Neutrophil (primary cell): ENCODE measurements around the gene CCDC93.

Experiments
- H3K27ac ChIP-seq: fragments of 200-600 bp; sonication (generic); 2 replicates; pipeline ENCODE4 v1.5.1; 2016; ENCODE audit warnings: mild to moderate bottlenecking, moderate library complexity
- H3K27me3 ChIP-seq: fragments of 200-600 bp; sonication (generic); 2 replicates; pipeline ENCODE4 v1.6.0; 2016; ENCODE audit warnings: mild to moderate bottlenecking
- H3K36me3 ChIP-seq: fragments of 200-600 bp; sonication (generic); 2 replicates; pipeline ENCODE4 v1.5.1; 2017
- H3K4me1 ChIP-seq, 2 experiments: fragments of 200-600 bp in 1 of 2; sonication (generic) in 1 of 2; 1 replicate in 1 of 2; 2 replicates in 1 of 2; pipeline versions ENCODE4 v1.5.1 to v1.6.1; 2013 to 2016; ENCODE audit warnings: low read depth in 1 of 2, low read length in 1 of 2, mild to moderate bottlenecking in 1 of 2, moderate library complexity in 1 of 2; ENCODE audit not compliant: control insufficient read depth in 1 of 2, insufficient read depth in 1 of 2
- H3K4me3 ChIP-seq, 2 experiments: fragments of 200-600 bp in 1 of 2; sonication (generic) in 1 of 2; 1 replicate in 1 of 2; 2 replicates in 1 of 2; pipeline ENCODE4 v1.5.1; 2013 to 2016; ENCODE audit warnings: low read depth in 1 of 2, low read length in 1 of 2, mild to moderate bottlenecking in 1 of 2, moderate library complexity in 1 of 2
- H3K9me3 ChIP-seq: fragments of 200-600 bp; sonication (generic); 2 replicates; pipeline ENCODE4 v1.5.1; 2016
- TF ChIP-seq, protein P1 (sequence below): fragments of 200-600 bp; sonication (generic); IDR thresholded peaks from 2 replicates; pipeline ENCODE4 v1.5.1; 2016; ENCODE audit warnings: antibody characterized with exemption

The CCDC93 gene

DNA sequence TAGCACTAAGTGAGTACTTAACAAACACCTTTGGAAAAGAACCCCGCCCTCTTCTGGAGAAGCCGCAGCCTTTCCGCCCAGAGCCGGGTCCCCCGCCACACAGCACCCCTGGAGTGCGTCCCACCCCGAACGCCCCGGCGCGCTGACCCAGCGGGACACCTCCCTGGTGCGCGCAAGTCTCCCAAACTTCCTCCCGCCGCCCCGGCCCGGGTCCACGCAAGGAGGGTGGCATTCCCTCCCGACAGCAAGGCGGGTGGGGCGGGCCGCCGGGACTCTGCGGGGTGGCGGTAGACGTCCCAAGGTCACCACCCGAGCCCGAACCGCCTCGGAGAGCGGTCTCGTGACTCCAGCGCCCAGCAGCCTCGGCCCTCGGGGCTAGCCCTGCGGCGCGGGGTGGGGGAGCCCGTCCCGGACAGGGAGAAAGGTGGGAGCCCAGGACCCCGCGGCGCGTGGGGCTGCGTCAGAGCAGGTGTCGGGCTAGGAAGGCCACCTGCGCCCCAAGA lies 598 bp downstream of the CCDC93 start:
- Histone ChIP-seq H3K27ac (peak overlapping the region; percentile 95), H3K9me3 (no peaks in the 10 kb centered on the region), H3K4me3 (peak overlapping the region; percentile 63 to 97), H3K36me3 (peaks cover 5% of the 10 kb centered on the region), H3K4me1 (peaks cover 44 to 47% of the 10 kb centered on the region in 2 experiments), H3K27me3 (no peaks in the 10 kb centered on the region)
- TF ChIP-seq, protein P1, sequence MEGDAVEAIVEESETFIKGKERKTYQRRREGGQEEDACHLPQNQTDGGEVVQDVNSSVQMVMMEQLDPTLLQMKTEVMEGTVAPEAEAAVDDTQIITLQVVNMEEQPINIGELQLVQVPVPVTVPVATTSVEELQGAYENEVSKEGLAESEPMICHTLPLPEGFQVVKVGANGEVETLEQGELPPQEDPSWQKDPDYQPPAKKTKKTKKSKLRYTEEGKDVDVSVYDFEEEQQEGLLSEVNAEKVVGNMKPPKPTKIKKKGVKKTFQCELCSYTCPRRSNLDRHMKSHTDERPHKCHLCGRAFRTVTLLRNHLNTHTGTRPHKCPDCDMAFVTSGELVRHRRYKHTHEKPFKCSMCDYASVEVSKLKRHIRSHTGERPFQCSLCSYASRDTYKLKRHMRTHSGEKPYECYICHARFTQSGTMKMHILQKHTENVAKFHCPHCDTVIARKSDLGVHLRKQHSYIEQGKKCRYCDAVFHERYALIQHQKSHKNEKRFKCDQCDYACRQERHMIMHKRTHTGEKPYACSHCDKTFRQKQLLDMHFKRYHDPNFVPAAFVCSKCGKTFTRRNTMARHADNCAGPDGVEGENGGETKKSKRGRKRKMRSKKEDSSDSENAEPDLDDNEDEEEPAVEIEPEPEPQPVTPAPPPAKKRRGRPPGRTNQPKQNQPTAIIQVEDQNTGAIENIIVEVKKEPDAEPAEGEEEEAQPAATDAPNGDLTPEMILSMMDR: no peak

DNA sequence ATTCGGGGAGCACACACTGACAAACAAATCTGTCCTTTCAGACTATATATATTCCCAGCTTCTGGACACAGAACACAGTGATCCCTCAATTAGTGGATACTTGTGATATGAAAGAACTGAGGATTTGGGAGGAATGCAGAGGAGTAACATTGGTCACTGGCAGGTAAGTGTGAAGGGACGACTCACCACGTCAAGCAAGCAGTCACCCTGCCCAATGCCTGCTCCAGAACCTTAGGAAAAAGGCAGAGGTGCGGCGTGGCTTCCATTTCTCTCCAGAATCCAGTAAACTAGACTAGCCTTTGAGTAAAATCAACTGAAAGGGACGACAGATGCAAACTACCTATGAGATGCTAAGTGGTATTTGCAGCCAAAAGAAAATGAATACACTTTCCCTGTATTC lies 1.1 kb downstream of the CCDC93 start:
- TF ChIP-seq, protein P1: no peak
- peaks cover 44 to 47% of the 10 kb centered on the region in 2 experiments for H3K4me1 ChIP-seq
- H3K27ac ChIP-seq: peak overlapping the region; percentile 95

DNA sequence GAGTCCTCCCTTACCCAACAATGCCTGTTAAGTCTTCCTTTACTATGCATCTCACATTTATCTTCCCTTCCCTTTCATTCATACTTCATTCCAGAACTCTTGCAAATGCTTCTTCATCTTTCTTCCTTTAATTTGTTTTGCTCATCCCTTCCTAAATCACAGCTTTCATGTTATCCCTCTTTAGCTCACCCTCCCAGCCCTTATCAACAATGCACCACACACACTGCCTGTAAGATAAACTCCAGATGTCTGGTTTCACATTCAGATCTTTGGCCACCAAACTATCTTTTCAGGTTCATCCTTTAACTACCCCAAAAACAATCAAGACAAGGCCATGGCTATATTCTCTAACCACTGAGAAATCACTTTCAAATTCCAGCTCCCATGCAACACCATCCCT lies 3.4 kb downstream of the CCDC93 start:
- H3K9me3 ChIP-seq: no peaks in the 10 kb centered on the region
- H3K27me3 ChIP-seq: no peaks in the 10 kb centered on the region
- H3K4me1 ChIP-seq: peaks cover 27% of the 10 kb centered on the region in 2 experiments
- TF ChIP-seq, protein P1: no peak
- H3K36me3 ChIP-seq: peaks cover 33% of the 10 kb centered on the region
- H3K4me3 ChIP-seq: no peak overlapping the region
- H3K27ac ChIP-seq: no peak overlapping the region

More for the DNA sequence above, 1.1 kb downstream of the CCDC93 start:
- Histone ChIP-seq H3K36me3 (peaks cover 10% of the 10 kb centered on the region), H3K4me3 (peak overlapping the region; percentile 63 to 97), H3K9me3 (no peaks in the 10 kb centered on the region), H3K27me3 (no peaks in the 10 kb centered on the region)

DNA sequence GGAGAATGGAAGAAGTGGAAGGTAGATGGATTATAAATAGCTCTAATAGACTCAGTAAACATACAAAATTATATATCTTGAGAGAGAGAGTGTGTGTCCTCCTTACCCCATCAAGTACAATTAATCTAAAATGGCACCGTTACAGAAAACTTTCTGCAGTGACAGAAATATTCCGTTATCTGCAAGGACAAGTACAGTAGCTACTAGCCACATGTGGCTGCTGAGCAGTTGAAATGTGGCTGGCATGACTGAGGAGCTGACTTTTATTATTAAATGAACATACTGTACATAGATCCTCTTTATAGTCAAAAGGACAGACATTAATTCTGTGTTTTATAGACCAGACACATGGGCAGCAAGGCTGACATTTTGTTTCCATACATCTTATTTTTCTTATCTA lies 7.0 kb downstream of the CCDC93 start:
- H3K4me1 ChIP-seq: peaks cover 0 to 5% of the 10 kb centered on the region in 2 experiments
- peaks cover 64% of the 10 kb centered on the region for H3K36me3 ChIP-seq
- H3K4me3 ChIP-seq: no peak overlapping the region
- H3K9me3 ChIP-seq: no peaks in the 10 kb centered on the region
- H3K27ac ChIP-seq: no peak overlapping the region
- TF ChIP-seq, protein P1: no peak
- no peaks in the 10 kb centered on the region for H3K27me3 ChIP-seq

DNA sequence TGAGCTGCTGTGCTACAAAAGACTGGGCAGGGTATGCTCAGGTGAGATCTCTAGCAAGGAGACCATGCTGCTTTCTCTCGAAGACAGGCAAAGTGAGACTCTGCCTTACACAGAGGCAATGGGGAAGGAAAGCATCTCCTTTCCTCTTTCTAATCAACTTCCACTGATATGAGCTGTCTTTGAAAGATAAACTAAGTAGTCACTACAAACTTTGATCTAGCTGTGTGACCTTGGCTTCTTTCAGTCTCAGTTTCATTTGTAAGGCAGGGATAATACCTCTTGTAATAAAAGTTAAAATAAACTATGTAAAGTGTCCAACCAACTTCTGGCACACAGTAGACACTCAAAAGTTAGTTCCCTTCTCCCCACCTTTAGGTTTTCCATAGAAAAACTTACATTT lies 7.5 kb downstream of the CCDC93 start:
- Histone ChIP-seq H3K9me3 (no peaks in the 10 kb centered on the region), H3K27me3 (no peaks in the 10 kb centered on the region), H3K4me3 (no peak overlapping the region), H3K36me3 (peaks cover 69% of the 10 kb centered on the region), H3K4me1 (no peaks in the 10 kb centered on the region), H3K27ac (no peak overlapping the region)
- TF ChIP-seq, protein P1: no peak
